ENCODE data around the gene CBR3. TPM values are rescaled to one million over a fixed set of nuclear protein-coding genes. Genes with fewer than 3 reads are reported as not detected.

Gene CBR3
- total and polyA plus RNA-seq, 2 of the 13 experiments (the other 11 are each of a cell fraction or from before 2014, with no cell fraction given) = not detected

DNA sequence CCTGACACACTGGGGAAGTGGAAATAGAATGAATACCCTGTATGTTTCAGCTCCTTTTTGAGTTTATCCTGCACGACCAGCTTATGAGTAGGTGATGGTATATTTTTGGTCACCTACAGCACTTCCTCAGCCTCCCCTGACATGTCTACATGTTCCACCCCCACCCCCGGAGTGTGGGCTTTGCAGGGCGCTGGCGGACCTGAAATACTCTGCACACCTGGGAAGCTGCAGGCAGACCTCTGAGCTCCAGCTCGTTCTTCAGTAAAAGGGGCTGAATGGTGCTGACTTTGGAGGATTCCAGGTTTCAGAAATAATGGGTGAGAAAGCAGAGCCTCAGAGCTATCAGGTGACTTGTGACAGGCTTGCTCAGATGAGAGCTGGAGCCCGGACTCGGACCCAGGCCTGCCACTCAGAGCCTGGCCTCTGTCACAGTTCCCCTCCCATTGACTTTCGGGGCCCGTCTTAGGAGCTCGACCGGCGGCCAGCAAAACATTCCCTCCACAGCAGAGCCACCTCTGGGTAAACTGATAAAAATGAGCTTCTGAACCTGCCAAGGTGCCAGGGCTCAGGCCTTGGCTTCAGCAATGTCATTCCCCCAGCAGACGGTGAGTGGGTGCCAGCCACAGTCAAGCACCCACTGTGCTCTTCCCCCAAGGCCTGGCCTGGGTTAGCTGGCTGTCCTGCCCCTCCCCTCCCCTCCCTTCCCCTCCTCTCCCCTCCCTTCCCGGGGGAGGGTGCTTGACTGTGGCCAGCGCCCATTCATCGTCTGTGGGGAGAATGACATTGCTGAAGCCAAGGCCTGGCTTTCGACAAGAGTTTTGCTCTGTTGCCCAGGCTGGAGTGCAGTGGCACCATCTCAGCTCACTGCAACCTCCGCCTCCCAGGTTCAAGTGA is 51.9 kb downstream of the CBR3 start (continued):
- TF ChIP-seq, protein P1, sequence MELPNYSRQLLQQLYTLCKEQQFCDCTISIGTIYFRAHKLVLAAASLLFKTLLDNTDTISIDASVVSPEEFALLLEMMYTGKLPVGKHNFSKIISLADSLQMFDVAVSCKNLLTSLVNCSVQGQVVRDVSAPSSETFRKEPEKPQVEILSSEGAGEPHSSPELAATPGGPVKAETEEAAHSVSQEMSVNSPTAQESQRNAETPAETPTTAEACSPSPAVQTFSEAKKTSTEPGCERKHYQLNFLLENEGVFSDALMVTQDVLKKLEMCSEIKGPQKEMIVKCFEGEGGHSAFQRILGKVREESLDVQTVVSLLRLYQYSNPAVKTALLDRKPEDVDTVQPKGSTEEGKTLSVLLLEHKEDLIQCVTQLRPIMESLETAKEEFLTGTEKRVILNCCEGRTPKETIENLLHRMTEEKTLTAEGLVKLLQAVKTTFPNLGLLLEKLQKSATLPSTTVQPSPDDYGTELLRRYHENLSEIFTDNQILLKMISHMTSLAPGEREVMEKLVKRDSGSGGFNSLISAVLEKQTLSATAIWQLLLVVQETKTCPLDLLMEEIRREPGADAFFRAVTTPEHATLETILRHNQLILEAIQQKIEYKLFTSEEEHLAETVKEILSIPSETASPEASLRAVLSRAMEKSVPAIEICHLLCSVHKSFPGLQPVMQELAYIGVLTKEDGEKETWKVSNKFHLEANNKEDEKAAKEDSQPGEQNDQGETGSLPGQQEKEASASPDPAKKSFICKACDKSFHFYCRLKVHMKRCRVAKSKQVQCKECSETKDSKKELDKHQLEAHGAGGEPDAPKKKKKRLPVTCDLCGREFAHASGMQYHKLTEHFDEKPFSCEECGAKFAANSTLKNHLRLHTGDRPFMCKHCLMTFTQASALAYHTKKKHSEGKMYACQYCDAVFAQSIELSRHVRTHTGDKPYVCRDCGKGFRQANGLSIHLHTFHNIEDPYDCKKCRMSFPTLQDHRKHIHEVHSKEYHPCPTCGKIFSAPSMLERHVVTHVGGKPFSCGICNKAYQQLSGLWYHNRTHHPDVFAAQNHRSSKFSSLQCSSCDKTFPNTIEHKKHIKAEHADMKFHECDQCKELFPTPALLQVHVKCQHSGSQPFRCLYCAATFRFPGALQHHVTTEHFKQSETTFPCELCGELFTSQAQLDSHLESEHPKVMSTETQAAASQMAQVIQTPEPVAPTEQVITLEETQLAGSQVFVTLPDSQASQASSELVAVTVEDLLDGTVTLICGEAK (IDR thresholded peaks at IDR 0.05) = no peak
- TF ChIP-seq, protein P1 (CRISPR knock-in tag; IDR thresholded peaks at IDR 0.05) = no peak
- TF ChIP-seq, protein P2, sequence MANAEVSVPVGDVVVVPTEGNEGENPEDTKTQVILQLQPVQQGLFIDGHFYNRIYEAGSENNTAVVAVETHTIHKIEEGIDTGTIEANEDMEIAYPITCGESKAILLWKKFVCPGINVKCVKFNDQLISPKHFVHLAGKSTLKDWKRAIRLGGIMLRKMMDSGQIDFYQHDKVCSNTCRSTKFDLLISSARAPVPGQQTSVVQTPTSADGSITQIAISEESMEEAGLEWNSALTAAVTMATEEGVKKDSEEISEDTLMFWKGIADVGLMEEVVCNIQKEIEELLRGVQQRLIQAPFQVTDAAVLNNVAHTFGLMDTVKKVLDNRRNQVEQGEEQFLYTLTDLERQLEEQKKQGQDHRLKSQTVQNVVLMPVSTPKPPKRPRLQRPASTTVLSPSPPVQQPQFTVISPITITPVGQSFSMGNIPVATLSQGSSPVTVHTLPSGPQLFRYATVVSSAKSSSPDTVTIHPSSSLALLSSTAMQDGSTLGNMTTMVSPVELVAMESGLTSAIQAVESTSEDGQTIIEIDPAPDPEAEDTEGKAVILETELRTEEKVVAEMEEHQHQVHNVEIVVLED (CRISPR knock-in tag; IDR thresholded peaks at IDR 0.05; ENCODE audit: borderline replicate concordance) = no peak
- TF ChIP-seq ZNF253 (CRISPR knock-in tag; IDR thresholded peaks at IDR 0.05; ENCODE audit: borderline replicate concordance) (no peak), ZNF775 (CRISPR knock-in tag; IDR thresholded peaks at IDR 0.05; ENCODE audit: borderline replicate concordance) (no peak), ELF3 (CRISPR knock-in tag; IDR thresholded peaks at IDR 0.05) (no peak), CBFB (CRISPR knock-in tag; IDR thresholded peaks at IDR 0.05) (no peak)
- TF ChIP-seq, protein P3, sequence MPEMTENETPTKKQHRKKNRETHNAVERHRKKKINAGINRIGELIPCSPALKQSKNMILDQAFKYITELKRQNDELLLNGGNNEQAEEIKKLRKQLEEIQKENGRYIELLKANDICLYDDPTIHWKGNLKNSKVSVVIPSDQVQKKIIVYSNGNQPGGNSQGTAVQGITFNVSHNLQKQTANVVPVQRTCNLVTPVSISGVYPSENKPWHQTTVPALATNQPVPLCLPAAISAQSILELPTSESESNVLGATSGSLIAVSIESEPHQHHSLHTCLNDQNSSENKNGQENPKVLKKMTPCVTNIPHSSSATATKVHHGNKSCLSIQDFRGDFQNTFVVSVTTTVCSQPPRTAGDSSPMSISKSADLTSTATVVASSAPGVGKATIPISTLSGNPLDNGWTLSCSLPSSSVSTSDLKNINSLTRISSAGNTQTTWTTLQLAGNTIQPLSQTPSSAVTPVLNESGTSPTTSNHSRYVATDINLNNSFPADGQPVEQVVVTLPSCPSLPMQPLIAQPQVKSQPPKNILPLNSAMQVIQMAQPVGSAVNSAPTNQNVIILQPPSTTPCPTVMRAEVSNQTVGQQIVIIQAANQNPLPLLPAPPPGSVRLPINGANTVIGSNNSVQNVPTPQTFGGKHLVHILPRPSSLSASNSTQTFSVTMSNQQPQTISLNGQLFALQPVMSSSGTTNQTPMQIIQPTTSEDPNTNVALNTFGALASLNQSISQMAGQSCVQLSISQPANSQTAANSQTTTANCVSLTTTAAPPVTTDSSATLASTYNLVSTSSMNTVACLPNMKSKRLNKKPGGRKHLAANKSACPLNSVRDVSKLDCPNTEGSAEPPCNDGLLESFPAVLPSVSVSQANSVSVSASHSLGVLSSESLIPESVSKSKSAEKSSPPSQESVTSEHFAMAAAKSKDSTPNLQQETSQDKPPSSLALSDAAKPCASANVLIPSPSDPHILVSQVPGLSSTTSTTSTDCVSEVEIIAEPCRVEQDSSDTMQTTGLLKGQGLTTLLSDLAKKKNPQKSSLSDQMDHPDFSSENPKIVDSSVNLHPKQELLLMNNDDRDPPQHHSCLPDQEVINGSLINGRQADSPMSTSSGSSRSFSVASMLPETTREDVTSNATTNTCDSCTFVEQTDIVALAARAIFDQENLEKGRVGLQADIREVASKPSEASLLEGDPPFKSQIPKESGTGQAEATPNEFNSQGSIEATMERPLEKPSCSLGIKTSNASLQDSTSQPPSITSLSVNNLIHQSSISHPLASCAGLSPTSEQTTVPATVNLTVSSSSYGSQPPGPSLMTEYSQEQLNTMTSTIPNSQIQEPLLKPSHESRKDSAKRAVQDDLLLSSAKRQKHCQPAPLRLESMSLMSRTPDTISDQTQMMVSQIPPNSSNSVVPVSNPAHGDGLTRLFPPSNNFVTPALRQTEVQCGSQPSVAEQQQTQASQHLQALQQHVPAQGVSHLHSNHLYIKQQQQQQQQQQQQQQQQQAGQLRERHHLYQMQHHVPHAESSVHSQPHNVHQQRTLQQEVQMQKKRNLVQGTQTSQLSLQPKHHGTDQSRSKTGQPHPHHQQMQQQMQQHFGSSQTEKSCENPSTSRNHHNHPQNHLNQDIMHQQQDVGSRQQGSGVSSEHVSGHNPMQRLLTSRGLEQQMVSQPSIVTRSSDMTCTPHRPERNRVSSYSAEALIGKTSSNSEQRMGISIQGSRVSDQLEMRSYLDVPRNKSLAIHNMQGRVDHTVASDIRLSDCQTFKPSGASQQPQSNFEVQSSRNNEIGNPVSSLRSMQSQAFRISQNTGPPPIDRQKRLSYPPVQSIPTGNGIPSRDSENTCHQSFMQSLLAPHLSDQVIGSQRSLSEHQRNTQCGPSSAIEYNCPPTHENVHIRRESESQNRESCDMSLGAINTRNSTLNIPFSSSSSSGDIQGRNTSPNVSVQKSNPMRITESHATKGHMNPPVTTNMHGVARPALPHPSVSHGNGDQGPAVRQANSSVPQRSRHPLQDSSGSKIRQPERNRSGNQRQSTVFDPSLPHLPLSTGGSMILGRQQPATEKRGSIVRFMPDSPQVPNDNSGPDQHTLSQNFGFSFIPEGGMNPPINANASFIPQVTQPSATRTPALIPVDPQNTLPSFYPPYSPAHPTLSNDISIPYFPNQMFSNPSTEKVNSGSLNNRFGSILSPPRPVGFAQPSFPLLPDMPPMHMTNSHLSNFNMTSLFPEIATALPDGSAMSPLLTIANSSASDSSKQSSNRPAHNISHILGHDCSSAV (CRISPR knock-in tag; IDR thresholded peaks at IDR 0.05; ENCODE audit: borderline replicate concordance) = no peak
